Cardiac muscle cell (in vitro differentiated cells and primary cell): ENCODE results near the gene SH3BP4. TPM values are rescaled to one million over a fixed set of nuclear protein-coding genes. Genes with fewer than 3 reads are reported as not detected.
A peak's percentile ranks its signal among the peaks of the same experiment; 100 is the strongest.
"Not testable (repeated sequence)": the region's sequence is repeated elsewhere in the genome, so short reads cannot be mapped to it uniquely, and the experiment has no call there.

Source experiments
- DNase-seq, 2 donors: peaks; one replicate each; pipeline versions ENCODE4 v3.0.0 to v3.0.0-alpha.2; 2010 to 2017; ENCODE audit warnings: low read depth in 1 of 2, low spot score in 1 of 2
- H3K27ac ChIP-seq: fragments of 200-600 bp; sonication (generic); 2 replicates; pipeline ENCODE4 v1.5.1; 2016
- H3K27me3 ChIP-seq: fragments of 200-600 bp; sonication (generic); 2 replicates; pipeline ENCODE4 v1.6.0; 2016; ENCODE audit warnings: control low read depth
- H3K36me3 ChIP-seq: fragments of 200-600 bp; sonication (generic); 2 replicates; pipeline ENCODE4 v1.5.1; 2016; ENCODE audit warnings: control low read depth
- H3K4me1 ChIP-seq: fragments of 200-600 bp; sonication (generic); 2 replicates; pipeline ENCODE4 v1.8.1; 2017; ENCODE audit warnings: low read depth, mild to moderate bottlenecking, mixed run types
- H3K4me3 ChIP-seq: fragments of 200-600 bp; sonication (generic); 2 replicates; pipeline ENCODE4 v1.5.1; 2016; ENCODE audit warnings: mild to moderate bottlenecking
- H3K9me3 ChIP-seq: fragments of 200-600 bp; sonication (generic); 2 replicates; pipeline ENCODE4 v1.5.1; 2017; ENCODE audit warnings: low read depth, mild to moderate bottlenecking, control low read depth
- CTCF ChIP-seq: IDR thresholded peaks from 2 replicates; pipeline ENCODE4 v1.5.1; 2012; ENCODE audit warnings: low read depth, mild to moderate bottlenecking, low read length
- polyA plus RNA-seq: library from polyadenylated mRNA; unstranded; fragments of >200 nt; fragmentation: Nextera tagmentation; extraction: Ambion mirVana; gene quantifications from 2 replicates; pipeline ENCODE4 v1.2.1, GENCODE V29; 2016
- total RNA-seq: library from RNA; depleted of rRNA; stranded (reverse); fragments of >200 nt; gene quantifications from 2 replicates; pipeline ENCODE4 v1.2.3, GENCODE V29; 2016

SH3BP4 gene
- total and polyA plus RNA-seq, 2 experiments from 2014 or later, result 35.8 to 71.3 TPM

- H3K4me3 ChIP-seq, result no peak overlapping the region
- H3K4me1 ChIP-seq, result peaks cover 38% of the 10 kb centered on the region
- no peaks in the 10 kb centered on the region for H3K9me3 ChIP-seq
- no peaks in the 10 kb centered on the region for H3K36me3 ChIP-seq
- no peaks in the 10 kb centered on the region for H3K27me3 ChIP-seq
- H3K27ac ChIP-seq, result peak overlapping the region; percentile 74
- DNase-seq, result no peak
- no peak for TF ChIP-seq CTCF
Observed at GRCh38 chr2:235011929-235012631, 60.3 kb downstream of the SH3BP4 start.

- TF ChIP-seq CTCF, result no peak
- Histone ChIP-seq H3K27ac (peak overlapping the region; percentile 63), H3K4me1 (peaks cover 13% of the 10 kb centered on the region), H3K9me3 (no peaks in the 10 kb centered on the region), H3K4me3 (no peak overlapping the region), H3K27me3 (no peaks in the 10 kb centered on the region), H3K36me3 (no peaks in the 10 kb centered on the region)
- no peak for DNase-seq
Observed at GRCh38 chr2:235017441-235017840, 65.6 kb downstream of the SH3BP4 start.

GRCh38 chr2:235018838-235019237 lies 67.0 kb downstream of the SH3BP4 start:
- TF ChIP-seq CTCF, result no peak

GRCh38 chr2:235020141-235020540 lies 68.3 kb downstream of the SH3BP4 start:
- H3K4me1 ChIP-seq, result peaks cover 28% of the 10 kb centered on the region
- not testable (repeated sequence) for H3K9me3 ChIP-seq, DNase-seq, H3K36me3 ChIP-seq, H3K27me3 ChIP-seq, H3K4me3 ChIP-seq
- peak overlapping the region; percentile 48 for H3K27ac ChIP-seq

More at GRCh38 chr2:235018838-235019237, 67.0 kb downstream of the SH3BP4 start:
- Histone ChIP-seq H3K36me3 (no peaks in the 10 kb centered on the region), H3K9me3 (no peaks in the 10 kb centered on the region), H3K4me1 (peaks cover 15% of the 10 kb centered on the region), H3K4me3 (no peak overlapping the region), H3K27me3 (no peaks in the 10 kb centered on the region), H3K27ac (peak overlapping the region; percentile 63)
- DNase-seq, result no peak

- Histone ChIP-seq H3K36me3 (no peaks in the 10 kb centered on the region), H3K4me1 (peaks cover 33% of the 10 kb centered on the region), H3K4me3 (no peak overlapping the region), H3K9me3 (no peaks in the 10 kb centered on the region), H3K27me3 (no peaks in the 10 kb centered on the region), H3K27ac (no peak overlapping the region)
- no peak for TF ChIP-seq CTCF
- peak in 1 of 2 donors; percentile 59 for DNase-seq
Observed at GRCh38 chr2:235021752-235022151, 69.9 kb downstream of the SH3BP4 start.

GRCh38 chr2:235024191-235024860 lies 72.5 kb downstream of the SH3BP4 start:
- TF ChIP-seq CTCF, result no peak
- H3K27me3 ChIP-seq, result no peaks in the 10 kb centered on the region
- no peaks in the 10 kb centered on the region for H3K36me3 ChIP-seq
- peak overlapping the region; percentile 52 for H3K27ac ChIP-seq
- no peaks in the 10 kb centered on the region for H3K9me3 ChIP-seq
- H3K4me1 ChIP-seq, result peaks cover 24% of the 10 kb centered on the region
- no peak for DNase-seq
- no peak overlapping the region for H3K4me3 ChIP-seq
